GM21737 (cell line): Measurements from ENCODE around the gene GOLIM4.

ENCODE experiments used
- ATAC-seq: cut with Tn5 transposase; IDR thresholded peaks from one replicate; pipeline ENCODE4 v1.9.1; 2021; ENCODE audit warnings: mild to moderate bottlenecking, moderate library complexity; ENCODE audit not compliant: unreplicated experiment

The GOLIM4 gene

GRCh38 chr3:168001244-168001643, 94.5 kb downstream of the GOLIM4 start:
- ATAC-seq, result no peak

DNA sequence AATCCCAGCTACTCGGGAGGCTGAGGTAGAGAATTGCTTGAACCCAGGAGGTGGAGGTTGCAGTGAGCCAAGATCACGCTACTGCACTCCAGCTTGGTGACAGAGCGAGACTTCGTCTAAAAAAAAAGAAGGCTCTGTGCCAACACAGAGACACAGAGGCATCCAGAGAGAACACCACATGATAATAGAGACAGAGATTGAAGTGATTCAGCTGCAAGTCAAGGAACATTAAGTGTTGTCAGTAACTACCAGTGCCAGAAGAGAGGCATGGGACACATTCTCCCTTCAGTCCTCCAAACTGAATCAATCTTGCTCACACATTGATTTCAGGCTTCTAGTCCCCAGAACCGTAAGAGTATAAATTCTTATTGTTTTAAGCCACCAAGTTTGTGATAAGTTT, 97.5 kb downstream of the GOLIM4 start:
- ATAC-seq, result no peak

GRCh38 chr3:167996514-167996913, 99.2 kb downstream of the GOLIM4 start:
- ATAC-seq, result no peak

DNA sequence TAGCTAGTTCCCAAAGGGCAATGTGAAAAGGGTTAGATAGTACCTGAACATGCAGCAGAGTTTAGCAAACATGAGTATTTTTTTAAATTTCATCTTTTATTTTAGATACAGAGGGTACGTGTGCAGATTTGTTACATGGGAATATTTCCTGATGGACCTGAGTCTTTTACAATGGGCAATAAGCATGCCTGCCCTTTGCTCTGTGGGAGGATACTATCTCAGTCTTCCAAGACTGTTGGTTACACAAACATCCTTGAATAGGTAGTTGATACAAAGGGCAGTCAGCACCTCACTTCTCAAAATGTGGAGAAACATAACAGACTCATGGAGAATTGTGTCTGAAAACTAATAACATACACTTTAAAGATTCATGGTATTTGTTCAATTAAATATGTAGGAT, 103.3 kb downstream of the GOLIM4 start:
- ATAC-seq, result no peak

- ATAC-seq, result no peak
Measured at GRCh38 chr3:167991213-167991612, 104.5 kb downstream of the GOLIM4 start.

DNA sequence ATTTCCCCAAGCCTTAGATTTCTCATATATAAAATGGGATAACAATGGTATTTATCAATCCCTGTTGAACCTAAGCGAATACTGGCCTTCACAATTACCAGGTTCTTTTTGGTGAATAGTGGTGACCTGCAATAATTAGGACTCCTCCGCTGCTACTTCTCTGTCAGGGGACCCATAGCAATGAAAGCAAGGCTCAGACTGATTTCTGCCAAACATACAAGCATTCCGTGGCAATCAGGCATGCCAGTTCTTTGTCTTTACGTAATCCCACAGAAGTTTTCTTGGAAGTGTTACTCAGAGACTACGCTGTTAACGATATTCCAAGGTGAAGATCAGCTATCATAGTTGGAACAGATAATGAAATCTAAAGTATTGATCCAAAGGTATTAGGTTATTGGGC, 105.7 kb downstream of the GOLIM4 start:
- ATAC-seq, result no peak

GRCh38 chr3:167989066-167989465, 106.7 kb downstream of the GOLIM4 start:
- no peak for ATAC-seq

DNA sequence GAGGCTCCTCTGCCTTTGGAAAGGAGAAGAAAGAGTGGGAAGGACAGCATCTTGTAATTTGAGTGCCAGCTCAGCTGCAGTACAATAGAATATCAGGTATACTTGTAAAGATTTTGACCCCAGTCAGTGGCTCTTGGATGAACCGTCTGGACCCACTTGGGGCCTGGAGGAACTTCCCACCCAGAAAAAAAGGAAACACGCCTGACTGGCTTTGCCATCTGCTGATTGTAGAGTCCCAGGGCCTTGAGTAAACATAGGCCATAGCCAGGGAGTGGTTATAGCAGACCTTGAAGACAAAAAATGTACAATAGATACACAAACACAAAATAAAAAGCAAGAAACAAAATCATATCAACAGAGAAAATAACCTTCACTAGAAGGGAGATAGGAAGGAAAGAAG, 112.1 kb downstream of the GOLIM4 start:
- ATAC-seq, result no peak

GRCh38 chr3:167978486-167978885, 117.2 kb downstream of the GOLIM4 start:
- ATAC-seq, result no peak

DNA sequence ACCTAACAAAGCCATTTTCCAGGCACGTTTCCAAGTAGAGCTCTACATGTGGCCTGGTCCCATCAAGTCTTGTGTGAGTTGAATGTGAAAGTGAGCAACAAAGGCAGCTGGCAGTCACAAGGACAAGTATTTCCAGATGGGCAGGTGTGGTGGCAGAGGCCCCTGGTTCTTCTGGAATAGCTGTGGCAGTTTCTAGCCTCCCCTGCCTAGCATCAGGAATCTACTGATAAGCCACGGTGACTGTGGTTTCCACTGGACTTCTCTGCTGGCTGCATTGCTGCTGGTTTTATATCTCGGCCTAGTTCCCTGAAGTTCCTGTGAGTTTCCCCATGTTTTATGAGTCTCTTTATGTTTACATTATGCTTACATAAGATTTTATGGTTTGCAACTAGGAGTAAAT, 117.7 kb downstream of the GOLIM4 start:
- ATAC-seq, result no peak

- no peak for ATAC-seq
Measured at GRCh38 chr3:167976516-167977361, 119.0 kb downstream of the GOLIM4 start.

GRCh38 chr3:167973901-167974300, 121.8 kb downstream of the GOLIM4 start:
- ATAC-seq, result no peak

DNA sequence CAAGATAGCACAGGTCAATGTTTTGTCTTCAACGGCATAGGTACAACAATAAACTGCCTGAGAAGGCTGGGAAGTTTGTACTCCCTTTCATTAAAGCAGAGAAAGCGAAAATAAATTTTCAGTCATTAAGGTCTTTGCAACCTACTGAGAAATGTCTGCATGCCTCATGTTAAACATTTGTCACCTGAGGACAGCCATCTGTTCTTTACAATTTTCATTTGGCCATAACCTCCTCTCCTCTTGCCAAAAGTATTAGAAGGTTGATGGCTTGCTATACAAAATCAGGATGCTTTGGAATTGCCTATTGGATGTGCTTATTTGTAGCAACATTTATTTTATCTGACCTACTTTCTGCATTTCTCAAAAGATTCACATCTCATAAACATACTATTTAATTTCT, 122.7 kb downstream of the GOLIM4 start:
- no peak for ATAC-seq

GRCh38 chr3:167972502-167972901, 123.2 kb downstream of the GOLIM4 start:
- no peak for ATAC-seq

DNA sequence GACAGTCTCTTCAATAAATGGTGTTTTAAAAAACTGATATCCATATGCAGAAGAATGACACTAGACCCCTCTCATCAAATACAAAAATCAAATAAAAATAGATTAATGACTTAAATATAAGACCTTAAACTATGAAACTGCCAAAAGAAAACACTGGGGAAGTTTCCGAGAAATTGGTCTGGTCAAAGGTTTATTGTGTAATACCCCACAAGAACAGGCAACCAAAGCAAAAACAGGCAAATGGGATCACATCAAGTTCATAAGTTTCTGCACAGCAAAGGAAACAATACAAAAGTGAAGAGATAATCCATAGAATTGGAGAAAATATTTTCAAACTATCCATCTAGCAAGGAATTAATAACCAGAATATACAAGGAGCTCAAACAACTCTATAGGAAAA, 126.2 kb downstream of the GOLIM4 start:
- no peak for ATAC-seq

- no peak for ATAC-seq
Measured at GRCh38 chr3:167967257-167968036, 128.3 kb downstream of the GOLIM4 start.
